T-helper 1 cell treated with Interleukin-12 subunit alpha and Interleukin-12 subunit beta and Interleukin-4 antibody, amounts not matched to agents 30 ng/mL and 1 ng/mL, for 36 hours (primary cell): ENCODE data around the gene FAM169A. TPM values are rescaled to one million over a fixed set of nuclear protein-coding genes. Genes with fewer than 3 reads are reported as not detected.
"Not testable (repeated sequence)": the region's sequence is repeated elsewhere in the genome, so short reads cannot be mapped to it uniquely, and the experiment has no call there.

Source experiments
- intact Hi-C: fragments of 100-400 bp; cut with micrococcal nuclease; formaldehyde crosslinking; loops from one replicate; pipeline ENCODE4 v1.15.1; 2024
- total RNA-seq: library from RNA; stranded (reverse); gene quantifications from 2 replicates; pipeline ENCODE4 v1.2.3, GENCODE V29; 2022

Gene FAM169A
- total RNA-seq, 1 donor from 2014 or later = 6.0 TPM

DNA sequence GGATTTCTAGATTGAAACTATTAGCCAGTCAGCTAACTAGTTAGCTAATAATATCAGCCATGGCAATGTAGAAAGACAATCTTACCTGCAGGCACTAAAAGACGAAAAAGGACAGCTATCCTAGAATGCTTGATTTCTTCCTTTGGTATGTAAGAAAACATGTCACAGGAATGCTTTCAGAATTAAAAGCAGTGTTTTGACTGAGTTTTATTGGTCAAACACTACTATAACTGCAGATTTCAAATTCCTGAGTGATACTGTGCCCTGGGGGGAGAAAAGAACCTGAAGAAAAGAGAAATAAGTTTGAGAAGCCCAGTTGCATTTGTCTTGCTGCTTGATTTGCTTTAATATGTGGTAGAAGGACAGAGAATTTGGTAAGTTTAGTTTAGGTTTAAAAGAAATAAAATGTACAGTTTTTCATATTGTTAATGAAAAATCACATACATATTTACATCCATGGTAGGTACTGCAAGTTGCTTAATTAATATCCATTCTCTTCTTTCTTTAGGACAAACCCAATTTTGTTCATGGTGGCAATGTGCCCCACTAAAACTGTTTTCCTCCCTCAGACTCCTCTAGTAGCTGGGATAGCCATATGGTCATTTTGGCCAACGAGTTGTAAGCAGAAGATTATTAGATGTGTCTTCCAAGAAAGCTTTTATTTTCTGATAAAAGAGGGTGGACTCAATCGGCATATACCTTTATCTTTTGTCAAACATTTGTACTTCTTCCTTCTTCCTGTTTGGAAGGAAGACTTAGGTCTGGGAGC lies 4.3 kb upstream of the FAM169A start:
- intact Hi-C loops = no loop called here

DNA sequence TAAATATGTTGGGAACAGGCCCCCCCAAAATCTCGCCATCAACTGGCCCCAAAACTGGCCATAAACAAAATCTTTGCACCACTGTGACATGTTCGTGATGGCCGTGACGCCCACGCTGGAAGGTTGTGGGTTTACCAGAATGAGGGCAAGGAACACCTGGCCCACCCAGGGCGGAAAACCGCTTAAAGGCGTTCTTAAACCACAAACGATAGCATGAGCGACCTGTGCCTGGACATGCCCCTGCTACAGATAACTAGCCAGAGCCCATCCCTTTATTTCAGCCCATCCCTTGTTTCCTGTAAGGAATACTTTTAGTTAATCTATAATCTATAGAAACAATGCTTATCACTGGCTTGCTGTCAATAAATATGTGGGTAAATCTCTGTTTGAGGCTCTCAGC lies 3.2 kb upstream of the FAM169A start:
- intact Hi-C loops = loop anchor here (5.0 to 10.0 kb wide), 5 partner anchors 182 to 1675 kb away; partner anchors contain the start of genes CERT1, ENC1, HEXB and POC5

DNA sequence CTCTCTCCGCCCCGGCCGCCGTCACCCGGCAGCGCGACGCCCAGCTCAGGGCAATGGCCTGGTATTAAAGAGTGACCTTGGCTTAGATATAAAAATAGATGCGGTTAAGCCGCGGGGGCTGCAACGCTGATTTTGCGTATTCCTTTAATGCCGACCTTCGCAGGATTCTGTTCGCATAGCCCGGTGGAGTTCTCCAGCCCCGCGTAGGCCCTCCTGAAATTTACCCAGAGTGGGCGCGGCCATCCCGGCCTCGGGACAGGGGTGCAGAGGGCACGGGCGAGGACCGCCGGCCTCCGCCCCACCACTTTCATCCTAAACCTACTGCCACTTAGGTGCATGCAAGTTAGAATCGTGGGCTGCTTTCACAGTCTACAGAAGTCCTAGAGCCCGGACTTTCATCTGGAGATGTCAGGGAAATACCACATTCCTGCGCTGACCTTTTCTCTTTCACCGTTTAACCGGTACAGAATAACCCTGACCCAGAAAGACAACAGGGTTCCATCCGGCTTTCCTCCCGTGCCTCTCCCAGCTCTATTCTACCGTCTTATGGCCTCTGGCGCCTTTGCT lies 492 bp upstream of the FAM169A start:
- intact Hi-C loops = loop anchor here (1.0 to 10.0 kb wide), 6 partner anchors 99 to 1678 kb away; partner anchors contain the start of genes CERT1, ENC1, GFM2 and HEXB

DNA sequence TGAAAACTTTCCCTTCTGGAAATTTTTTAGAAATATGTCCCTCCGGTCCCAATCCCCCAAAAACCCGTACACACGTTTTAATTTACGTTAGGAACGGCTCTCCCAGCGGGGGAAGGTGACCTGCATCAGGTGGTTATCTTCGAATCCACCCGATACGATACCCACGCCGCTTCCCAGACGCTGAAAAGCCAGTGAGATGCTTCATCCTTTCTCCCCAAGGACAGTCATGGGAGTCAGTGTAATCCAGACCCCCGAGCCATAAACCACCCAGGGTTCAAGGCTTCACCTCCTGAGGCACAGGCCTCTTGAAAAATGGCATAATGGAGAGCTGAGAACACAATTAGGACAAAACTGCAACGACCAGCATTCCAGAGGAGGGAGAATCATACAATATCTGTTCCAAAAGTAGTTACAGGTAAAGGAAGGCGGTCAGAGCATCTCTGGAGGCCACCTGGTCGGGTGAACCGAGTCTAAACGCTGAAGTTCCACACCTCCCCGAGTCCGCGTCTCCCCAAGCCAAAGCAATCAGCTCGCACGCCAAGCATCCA lies 857 bp downstream of the FAM169A start:
- intact Hi-C loops = loop anchor here (1.0 to 10.0 kb wide), 7 partner anchors 14 to 1679 kb away; partner anchors contain the start of genes ANKRD31, CERT1, ENC1 and HEXB

DNA sequence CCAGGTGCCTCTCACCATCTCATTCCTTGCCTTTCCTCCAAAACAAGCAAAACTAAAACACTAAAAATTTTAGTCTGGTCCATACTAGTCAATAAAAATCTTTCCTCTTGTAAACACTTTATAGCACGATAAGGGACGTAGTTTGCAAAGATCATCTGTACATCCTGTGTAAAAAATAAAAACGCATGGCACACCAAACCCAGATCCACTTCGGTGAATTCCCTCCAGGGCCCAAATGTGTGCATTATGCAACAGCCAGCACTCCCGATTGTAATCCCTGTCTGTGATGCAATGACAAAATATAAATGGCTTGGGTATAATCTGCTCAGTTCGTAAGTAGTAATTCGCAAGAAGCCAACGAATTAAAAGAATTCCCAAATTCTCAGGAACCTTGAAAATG lies 1.4 kb downstream of the FAM169A start:
- intact Hi-C loops = loop anchor here (1.0 to 10.0 kb wide), 8 partner anchors 14 to 1680 kb away; partner anchors contain the start of genes ANKRD31, CERT1, ENC1 and GCNT4

DNA sequence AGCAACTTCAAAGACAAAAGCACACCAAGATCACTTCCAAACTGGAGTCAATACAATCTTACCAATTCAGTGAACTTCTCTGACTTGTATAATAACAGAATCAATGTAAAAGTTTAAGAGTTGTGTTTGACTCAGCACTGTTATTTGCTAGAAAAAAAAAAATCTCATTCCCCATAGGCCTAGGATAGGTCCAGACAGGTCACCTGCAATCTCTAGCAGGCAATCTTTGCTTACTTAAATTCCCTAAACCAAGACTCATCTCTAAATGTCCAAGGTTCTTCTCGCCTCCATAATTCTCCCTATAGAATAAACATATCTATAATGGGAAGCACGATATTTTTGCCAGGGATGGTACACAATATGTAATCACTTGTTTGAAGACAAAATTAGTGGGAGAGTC lies 2.5 kb downstream of the FAM169A start:
- intact Hi-C loops = loop anchor here (2.0 to 10.0 kb wide), 4 partner anchors 189 to 1681 kb away; partner anchors contain the start of genes ANKRD31, GCNT4 and POC5

DNA sequence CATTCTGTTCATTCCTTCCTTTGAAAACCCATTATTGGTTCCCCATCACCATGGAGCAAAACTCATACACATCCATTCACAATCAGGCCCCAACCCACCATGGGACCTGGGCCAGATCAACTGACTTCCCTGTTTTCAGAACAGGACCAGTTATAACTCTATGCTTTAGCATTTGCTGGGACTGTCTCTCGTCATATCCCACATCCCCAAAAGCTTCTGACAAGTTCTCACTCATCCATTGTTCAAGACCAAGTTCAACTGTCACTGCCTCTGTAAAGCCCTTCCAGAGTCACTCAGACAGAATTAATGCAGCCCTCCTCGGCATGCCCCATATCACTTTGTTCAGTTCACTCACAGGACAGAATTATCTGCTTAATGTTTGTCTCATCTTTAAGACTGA lies 4.0 kb downstream of the FAM169A start:
- intact Hi-C loops = loop anchor here (5.0 to 10.0 kb wide), 3 partner anchors 190 to 1683 kb away; partner anchors contain the start of genes GCNT4 and POC5

DNA sequence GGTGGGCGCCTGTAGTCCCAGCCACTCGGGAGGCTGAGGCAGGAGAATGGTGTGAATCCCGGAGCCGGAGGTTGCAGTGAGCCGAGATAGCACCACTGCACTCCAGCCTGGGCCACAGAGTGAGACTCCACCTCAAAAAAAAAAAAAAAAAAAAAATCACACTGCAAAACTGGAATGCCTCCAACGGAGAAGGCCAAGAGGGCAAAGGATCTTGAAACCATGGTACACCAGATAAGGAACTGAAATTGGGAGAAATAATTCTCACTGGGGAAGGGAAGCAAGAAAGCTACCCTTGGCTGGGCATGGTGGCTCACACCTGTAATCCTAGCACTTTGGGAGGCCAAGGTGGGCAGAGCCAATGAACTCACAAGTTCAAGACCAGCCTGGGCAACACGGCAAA lies 9.2 kb downstream of the FAM169A start:
- intact Hi-C loops = not testable (repeated sequence)

DNA sequence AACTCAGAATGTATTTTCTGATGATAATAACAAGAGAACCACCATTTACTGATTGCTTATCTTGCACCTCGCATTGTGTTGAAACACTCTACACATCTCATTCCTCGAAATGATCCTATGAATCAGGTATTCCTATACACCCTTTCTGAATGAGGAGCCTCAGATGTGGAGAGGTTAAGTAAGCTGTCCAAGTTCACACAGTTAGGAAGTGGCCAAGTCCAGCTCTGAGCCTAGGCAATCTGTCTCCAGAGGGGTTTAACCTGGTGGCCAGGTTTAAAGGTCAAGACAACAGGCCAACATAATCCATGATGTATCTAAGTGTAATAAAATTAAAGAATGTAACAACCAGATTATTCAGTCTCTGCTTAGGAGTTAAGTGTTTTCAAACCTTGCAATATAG lies 12.9 kb downstream of the FAM169A start:
- intact Hi-C loops = loop anchor here (5.0 kb wide), 2 partner anchors 484 to 1286 kb away; partner anchors contain the start of genes ANKRA2, HMGCR and UTP15

DNA sequence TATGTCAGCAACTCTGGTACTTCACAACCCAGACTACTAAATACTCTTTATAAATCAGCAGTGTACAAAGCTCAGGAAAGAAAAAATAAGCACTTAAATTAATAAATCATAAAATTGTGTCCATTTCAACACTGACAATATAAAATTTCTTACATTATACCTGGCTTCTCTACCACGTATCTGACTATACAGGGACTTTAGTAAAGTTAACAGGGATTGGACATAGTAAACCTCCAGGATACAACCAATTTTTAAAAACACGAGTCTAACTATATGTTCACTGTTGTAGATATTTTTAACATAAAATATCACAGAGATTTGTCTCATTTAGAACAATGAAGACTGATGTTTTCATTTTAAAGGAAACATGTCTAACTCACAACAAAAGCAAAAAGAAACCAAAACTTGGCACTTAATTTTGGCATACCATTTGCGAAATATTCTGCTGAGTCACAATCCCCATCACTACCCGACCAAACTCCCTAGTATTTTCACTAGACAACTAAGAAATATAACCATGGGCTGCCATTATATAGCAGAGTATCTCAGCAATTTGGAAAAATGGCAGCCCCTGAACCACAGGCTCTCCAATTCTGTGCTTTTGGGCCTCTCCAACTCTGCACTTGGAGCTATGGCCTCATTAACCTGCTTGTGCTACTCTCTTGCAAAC lies 14.4 kb downstream of the FAM169A start:
- intact Hi-C loops = loop anchor here (1.0 to 5.0 kb wide), 4 partner anchors 13 to 1285 kb away; partner anchors contain the start of genes ANKRA2, GFM2, HMGCR and NSA2

DNA sequence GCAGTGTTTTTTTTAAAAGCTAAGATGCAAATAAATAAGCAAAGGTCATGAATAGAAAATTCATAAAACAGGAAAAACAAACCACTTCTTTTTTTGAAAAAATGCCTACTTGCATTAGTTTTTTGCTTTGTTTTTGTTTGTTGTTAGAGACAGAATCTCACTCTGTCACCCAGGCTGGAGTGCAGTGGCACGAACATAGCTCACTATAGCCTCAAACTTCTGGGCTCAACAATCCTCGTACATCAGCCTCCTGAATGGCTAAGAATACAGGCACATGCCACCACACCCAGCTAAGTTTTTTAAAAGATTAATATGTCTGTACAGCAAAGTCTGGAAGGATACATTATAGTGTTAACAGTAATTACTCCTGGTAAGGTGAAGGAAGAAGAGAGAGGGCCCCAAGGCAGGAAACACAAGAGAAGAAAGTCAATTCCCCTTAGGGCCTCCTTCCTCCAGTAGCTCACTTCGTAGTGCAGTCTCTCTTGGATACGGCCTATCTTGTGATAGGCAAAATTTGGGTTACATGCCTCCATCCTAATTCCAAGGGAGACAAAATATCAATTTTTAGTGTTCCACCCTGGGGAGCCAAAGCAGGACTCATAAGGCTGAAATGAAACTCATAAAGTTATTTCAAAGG lies 15.3 kb downstream of the FAM169A start:
- intact Hi-C loops = loop anchor here (1.0 to 5.0 kb wide), 3 partner anchors 14 to 1284 kb away; partner anchors contain the start of genes ANKRA2, HMGCR and UTP15

DNA sequence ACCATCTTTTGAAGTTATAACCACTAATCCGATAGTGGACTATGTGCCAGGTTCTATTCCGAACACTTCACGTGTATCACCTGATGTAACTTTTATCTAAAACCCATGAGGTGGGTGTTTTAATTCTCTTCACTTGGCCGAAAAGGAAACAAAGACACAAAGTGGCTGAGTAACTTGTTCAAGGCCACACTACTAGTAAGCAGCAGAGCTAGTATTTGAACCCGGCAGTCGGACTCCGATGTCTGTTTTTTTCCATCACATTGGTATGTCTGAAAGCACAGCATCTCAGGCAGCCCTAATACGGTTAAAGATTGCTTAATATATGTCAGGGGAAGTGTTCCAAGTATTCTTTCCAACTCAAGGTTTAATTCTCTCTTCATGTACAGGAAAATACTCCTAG lies 16.2 kb downstream of the FAM169A start:
- intact Hi-C loops = loop anchor here (5.0 kb wide), 2 partner anchors 487 to 1283 kb away; partner anchors contain the start of genes ANKRA2, HMGCR and UTP15

DNA sequence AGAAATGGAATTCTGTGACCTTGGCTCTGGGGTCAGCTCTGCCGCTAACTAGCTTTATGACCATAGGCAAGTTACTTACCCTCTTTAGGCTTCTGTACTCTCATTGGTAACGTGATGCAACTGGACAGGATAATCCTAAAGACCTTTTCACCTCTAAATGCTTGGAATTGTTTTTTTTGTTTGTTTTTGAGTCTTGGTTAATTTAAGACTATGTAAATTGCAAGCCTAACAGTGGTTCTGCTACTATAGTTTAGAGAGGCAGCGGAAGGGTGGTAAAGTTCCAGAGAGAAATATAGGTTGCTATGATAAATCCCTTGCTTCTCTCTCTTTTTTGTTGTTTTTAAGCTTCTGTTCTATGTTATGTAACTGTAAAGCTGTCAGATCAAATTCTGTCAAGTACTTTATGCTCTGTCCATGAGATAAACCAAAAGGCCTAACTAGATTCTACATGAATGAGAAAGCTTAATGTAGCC lies 17.6 kb downstream of the FAM169A start:
- intact Hi-C loops = no loop called here

DNA sequence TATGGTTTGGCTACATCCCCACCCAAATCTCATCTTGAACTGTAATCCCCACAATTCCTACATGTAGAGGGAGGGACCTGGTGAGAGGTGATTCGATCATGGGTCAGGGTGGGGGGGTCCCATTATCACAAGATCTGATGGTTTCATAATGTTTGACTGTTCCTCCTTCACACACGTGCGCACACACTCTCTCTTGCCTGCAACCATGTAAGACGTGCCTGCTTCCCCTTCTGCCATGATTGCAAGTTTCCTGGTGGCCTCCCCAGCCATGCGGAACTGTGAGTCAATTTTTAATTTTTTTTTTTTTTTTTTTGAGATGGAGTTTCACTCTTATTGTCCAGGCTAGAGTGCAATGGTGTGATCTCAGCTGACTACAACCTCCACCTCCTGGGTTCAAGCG lies 27.0 kb downstream of the FAM169A start:
- intact Hi-C loops = no loop called here

DNA sequence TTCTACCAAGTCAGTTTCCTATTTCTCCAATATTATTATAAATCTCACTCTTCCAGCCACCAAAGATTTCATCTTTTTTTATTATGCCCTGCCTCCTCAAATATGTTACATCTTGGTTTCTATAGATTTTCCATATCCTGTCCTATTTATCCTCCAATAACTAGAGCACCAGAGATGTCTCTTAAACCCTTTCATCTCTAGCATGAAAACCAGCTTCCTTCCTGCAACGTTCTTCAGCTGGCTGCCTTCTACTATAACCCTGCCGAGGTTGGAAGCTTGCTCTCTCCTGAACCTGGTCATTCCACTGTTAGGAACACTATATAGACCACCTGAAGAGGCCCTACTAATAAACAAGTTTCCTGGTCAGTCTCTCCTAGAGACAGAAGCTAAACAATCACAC lies 27.9 kb downstream of the FAM169A start:
- intact Hi-C loops = no loop called here

DNA sequence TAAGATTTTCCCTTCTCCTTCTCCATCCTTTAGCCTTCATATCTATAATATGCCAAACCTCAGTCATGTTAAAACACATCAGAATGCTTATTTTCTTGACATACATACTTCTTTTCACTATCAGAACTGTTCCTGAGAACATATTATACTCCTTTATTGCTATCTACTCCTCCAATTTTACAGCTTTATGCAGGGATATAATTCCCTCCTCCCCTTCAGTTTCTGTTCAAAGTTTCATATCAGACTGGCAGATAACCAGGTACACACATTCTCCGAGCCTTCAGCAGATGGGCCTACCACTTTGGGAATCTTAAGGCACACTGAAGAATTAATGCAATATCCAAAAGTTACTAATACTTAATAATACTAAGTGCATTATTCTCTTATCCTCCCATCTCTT lies 29.1 kb downstream of the FAM169A start:
- intact Hi-C loops = no loop called here

DNA sequence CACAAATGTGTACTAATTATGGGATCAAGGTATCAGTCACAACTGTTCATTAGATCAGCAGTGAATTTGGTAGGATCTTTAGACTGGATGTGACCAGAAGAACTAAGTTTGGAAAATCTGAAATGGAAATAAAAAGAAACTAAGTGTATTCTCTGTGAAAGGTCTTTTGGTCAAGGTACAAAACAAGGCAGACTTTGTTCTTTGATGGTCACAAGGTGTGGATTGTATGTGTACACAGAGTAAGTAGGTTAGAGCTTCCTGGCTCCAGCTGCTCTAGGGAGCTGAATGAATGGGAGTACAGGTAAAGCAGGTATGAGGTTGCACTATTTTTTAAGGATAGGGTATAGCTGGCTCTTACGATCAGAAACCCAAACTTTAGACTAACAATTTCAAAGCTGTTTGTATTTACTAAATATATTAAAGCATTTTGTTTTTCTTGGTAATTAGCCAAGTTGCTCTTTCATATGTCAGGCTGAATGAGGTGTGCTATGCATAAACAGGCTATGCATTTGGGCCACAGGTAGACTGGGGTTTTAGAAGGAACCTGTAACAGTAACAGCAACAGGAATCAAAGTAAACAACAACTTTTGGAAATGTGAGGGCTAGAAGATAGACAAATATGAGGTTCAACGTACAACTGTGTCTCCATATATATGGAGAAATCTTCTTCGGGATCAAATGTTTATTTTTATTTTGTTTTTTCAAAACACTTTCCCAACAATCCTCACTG lies 32.5 kb downstream of the FAM169A start:
- intact Hi-C loops = no loop called here

DNA sequence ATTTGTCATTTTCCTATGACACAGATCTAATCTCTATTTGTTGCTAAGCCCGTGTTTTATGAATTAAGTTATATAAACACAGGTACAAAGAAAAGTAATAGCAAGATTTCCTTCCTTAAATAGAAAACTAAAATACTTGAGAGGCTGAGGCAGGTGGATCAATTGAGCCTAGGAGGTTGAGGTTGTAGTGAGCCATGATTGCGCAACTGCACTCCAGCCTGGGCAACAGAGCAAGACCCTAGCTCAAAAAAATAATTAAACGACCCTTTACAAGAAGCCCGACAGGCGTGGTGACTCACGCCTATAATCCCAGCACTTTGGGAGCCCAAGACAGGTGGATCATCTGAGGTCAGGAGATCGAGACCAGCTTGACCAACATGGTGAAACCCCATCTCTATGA lies 36.8 kb downstream of the FAM169A start:
- intact Hi-C loops = no loop called here

DNA sequence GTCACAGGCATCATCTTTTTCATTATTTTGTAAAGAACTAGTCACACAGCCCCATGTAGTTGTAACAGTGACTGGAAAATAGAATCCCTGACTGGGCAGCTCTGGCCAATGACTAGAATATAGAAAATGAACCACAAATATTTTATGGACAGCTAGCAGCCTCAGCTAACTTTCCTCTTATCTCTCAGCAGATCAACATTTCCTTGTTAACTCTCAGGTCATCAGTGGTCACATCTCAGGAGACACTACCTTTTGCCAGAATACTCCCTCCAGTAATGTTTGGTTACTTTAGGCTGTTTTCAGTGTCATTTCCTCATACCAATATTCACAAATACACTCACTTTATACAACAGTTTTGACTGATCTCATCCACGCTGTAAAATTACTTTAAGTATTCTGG lies 43.9 kb downstream of the FAM169A start:
- intact Hi-C loops = no loop called here

DNA sequence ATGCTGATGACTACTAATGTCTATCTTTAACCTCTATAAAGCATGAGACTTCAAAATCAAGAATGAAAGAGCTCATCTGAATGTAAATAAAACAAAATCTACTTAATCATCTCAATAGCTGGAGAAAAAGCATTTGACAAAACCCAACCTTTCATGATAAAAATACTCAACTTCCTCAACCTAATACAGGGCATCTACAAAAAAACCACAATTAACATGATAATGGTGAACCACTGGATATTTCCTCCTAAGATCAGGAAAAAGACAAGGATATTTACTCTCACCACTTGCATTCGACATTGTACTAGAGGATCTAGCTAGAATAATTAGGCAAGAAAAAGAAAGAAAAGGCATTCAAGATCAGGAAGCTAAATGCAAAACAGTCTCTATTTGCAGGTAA lies 49.3 kb downstream of the FAM169A start:
- intact Hi-C loops = no loop called here
